H1 (cell line): ENCODE results near the gene TMEM120B. TPM values are rescaled to one million over a fixed set of nuclear protein-coding genes. Genes with fewer than 3 reads are reported as not detected.

Source experiments
- ASH2L ChIP-seq: fragments of 200-600, 300-600 bp; sonication (generic); IDR thresholded peaks from one replicate; pipeline ENCODE4 v1.7.1; 2017; ENCODE audit warnings: low read length
- ATF2 ChIP-seq: IDR thresholded peaks from 2 replicates; pipeline ENCODE4 v1.6.1; 2012; ENCODE audit warnings: low read length, inconsistent platforms
- BACH1 ChIP-seq: IDR thresholded peaks from 2 replicates; pipeline ENCODE4 v1.6.1; 2012; ENCODE audit warnings: low read length, improper control_type of control experiment
- CEBPB ChIP-seq: IDR thresholded peaks from 2 replicates; pipeline ENCODE4 v1.6.1; 2012; ENCODE audit warnings: low read depth, low read length
- E2F6 ChIP-seq: IDR thresholded peaks from 2 replicates; pipeline ENCODE4 v1.6.1; 2012; ENCODE audit warnings: inconsistent platforms
- EZH2 ChIP-seq: fragments of 200-600 bp; sonication (generic); IDR thresholded peaks from 2 replicates; pipeline ENCODE4 v1.7.1; 2012; ENCODE audit warnings: low read depth, mild to moderate bottlenecking, moderate library complexity, low read length, inconsistent platforms; ENCODE audit not compliant: severe bottlenecking
- GTF2F1 ChIP-seq: IDR thresholded peaks from 2 replicates; pipeline ENCODE4 v1.6.1; 2012; ENCODE audit warnings: low read depth, low read length, improper control_type of control experiment, borderline replicate concordance
- HDAC6 ChIP-seq: IDR thresholded peaks from one replicate; pipeline ENCODE4 v1.7.1; 2012; ENCODE audit warnings: low read depth, mild to moderate bottlenecking, inconsistent platforms, low read length, moderate library complexity
- MAFK ChIP-seq: IDR thresholded peaks from 2 replicates; pipeline ENCODE4 v1.6.1; 2012; ENCODE audit warnings: low read depth, mild to moderate bottlenecking, improper control_type of control experiment, low read length
- NANOG ChIP-seq: IDR thresholded peaks from 2 replicates; pipeline ENCODE4 v1.6.1; 2011; ENCODE audit warnings: low read length, low read depth, mild to moderate bottlenecking, inconsistent platforms; ENCODE audit not compliant: insufficient read depth, poor library complexity, severe bottlenecking
- RBBP5 ChIP-seq: IDR thresholded peaks from 2 replicates; pipeline ENCODE4 v1.7.1; 2012; ENCODE audit warnings: low read depth, mild to moderate bottlenecking, inconsistent platforms, low read length, moderate library complexity, borderline replicate concordance
- RXRA ChIP-seq: IDR thresholded peaks from 2 replicates; pipeline ENCODE4 v1.6.1; 2011; ENCODE audit warnings: low read depth, mild to moderate bottlenecking, low read length, moderate library complexity; ENCODE audit not compliant: insufficient read depth
- SIN3A ChIP-seq, 2 experiments: IDR thresholded peaks in 1 of 2; conservative IDR thresholded peaks in 1 of 2; 2 replicates each; pipeline ENCODE4 v1.6.1; 2011 to 2012; ENCODE audit warnings: low read length in 2 of 2, improper control_type of control experiment in 1 of 2, low read depth in 1 of 2, mild to moderate bottlenecking in 1 of 2
- SIX5 ChIP-seq: IDR thresholded peaks from 2 replicates; pipeline ENCODE4 v1.6.1; 2011; ENCODE audit warnings: mild to moderate bottlenecking, low read depth, low read length
- SP1 ChIP-seq: IDR thresholded peaks from 2 replicates; pipeline ENCODE4 v1.6.1; 2011; ENCODE audit warnings: low read depth, low read length
- TCF12 ChIP-seq: IDR thresholded peaks from 2 replicates; pipeline ENCODE4 v1.6.1; 2011; ENCODE audit warnings: low read depth, mild to moderate bottlenecking, low read length
- polyA plus RNA-seq, 7 experiments: library from polyadenylated mRNA; depleted of rRNA in 3 of 7; stranded (reverse) in 5 of 7; unstranded in 2 of 7; fragments of >200 nt in 5 of 7; fragments of 200-250 nt in 2 of 7; gene quantifications; 1 replicate in 5 of 7; 2 replicates in 1 of 7; 4 replicates in 1 of 7; pipeline versions ENCODE4 v1.2.1 to v1.2.3, GENCODE V29; 2011 to 2013; ENCODE audit warnings: missing spikeins in 2 of 7, mixed read lengths in 2 of 7
- total RNA-seq: library from RNA; stranded (reverse); fragmentation: NEBNext Ultra II Directional; extraction: Animal tissue kit (Norgen Biotek cat#: 25700); gene quantifications from 2 replicates; pipeline ENCODE4 v1.2.1, GENCODE V29; 2021
- TF ChIP-seq, protein P1 (sequence below), 3 experiments: IDR thresholded peaks; 1 replicate in 2 of 3; 2 replicates in 1 of 3; pipeline versions ENCODE4 v1.5.1 to v1.6.1; 2011; ENCODE audit warnings: low read length in 3 of 3, mild to moderate bottlenecking in 3 of 3, inconsistent platforms in 2 of 3, low read depth in 1 of 3, moderate library complexity in 1 of 3; ENCODE audit not compliant: insufficient read depth in 1 of 3; ENCODE audit errors: control extremely low read depth in 1 of 3

Gene TMEM120B
- total and polyA plus RNA-seq, 2 of the 8 experiments (the other 6 are each of a cell fraction or from before 2014, with no cell fraction given), result 22.0 to 29.1 TPM

GRCh38 chr12:121793838-121794533 is 81.4 kb downstream of the TMEM120B start (continued):
- TF ChIP-seq, protein P1, sequence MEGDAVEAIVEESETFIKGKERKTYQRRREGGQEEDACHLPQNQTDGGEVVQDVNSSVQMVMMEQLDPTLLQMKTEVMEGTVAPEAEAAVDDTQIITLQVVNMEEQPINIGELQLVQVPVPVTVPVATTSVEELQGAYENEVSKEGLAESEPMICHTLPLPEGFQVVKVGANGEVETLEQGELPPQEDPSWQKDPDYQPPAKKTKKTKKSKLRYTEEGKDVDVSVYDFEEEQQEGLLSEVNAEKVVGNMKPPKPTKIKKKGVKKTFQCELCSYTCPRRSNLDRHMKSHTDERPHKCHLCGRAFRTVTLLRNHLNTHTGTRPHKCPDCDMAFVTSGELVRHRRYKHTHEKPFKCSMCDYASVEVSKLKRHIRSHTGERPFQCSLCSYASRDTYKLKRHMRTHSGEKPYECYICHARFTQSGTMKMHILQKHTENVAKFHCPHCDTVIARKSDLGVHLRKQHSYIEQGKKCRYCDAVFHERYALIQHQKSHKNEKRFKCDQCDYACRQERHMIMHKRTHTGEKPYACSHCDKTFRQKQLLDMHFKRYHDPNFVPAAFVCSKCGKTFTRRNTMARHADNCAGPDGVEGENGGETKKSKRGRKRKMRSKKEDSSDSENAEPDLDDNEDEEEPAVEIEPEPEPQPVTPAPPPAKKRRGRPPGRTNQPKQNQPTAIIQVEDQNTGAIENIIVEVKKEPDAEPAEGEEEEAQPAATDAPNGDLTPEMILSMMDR (IDR thresholded peaks at IDR 0.05; ENCODE audit: control extremely low read depth in 1 of 3, insufficient read depth in 1 of 3, low read depth in 1 of 3, low read length in 3 of 3), result peak in 2 of 3 experiments; percentile 100; a peak in 3 of 4 replicates
- TF ChIP-seq CEBPB (no peak), BACH1 (peak; percentile 73), MAFK (no peak), ATF2 (no peak), HDAC6 (no peak), SIX5 (no peak), E2F6 (peak; percentile 92), RBBP5 (peak; percentile 44; the same call in 1 of the 2 replicates), SP1 (no peak), ASH2L (peak; percentile 77), SIN3A (conservative IDR thresholded peaks at IDR 0.05 in 1 of 2, IDR thresholded peaks at IDR 0.05 in 1 of 2; ENCODE audit: low read depth in 1 of 2, low read length in 2 of 2) (peak; percentile 32 to 63; a peak in 2 of 4 replicates), EZH2 (no peak), NANOG (no peak), TCF12 (peak; percentile 73; the same call in 1 of the 2 replicates), RXRA (no peak), GTF2F1 (0 out of 2 replicates have a peak, but pooled peaks have one; percentile 58)
- TF ChIP-seq, all 59 proteins: peak for 27
